Pancreas (tissue), 10 donors: ENCODE results near the gene NSG2. TPM values are rescaled to one million over a fixed set of nuclear protein-coding genes. Genes with fewer than 3 reads are reported as not detected.

Experiments used
- ATAC-seq, 4 donors: fragments of 200-7000 bp; cut with Tn5 transposase; one replicate each; pipeline versions ENCODE4 v1.8.0 to v1.9.1; 2020; ENCODE audit warnings: mild to moderate bottlenecking in 4 of 4, moderate library complexity in 4 of 4
- DNase-seq, 6 donors: peaks; one replicate each; pipeline ENCODE4 v3.0.0-alpha.2; 2020
- FAIRE-seq: peaks from 2 replicates; lab custom pipeline; 2012; peaks lifted over from hg19 to GRCh38; lab: Jason Lieb, UNC
- H3K27ac ChIP-seq, 4 donors: fragments of 200-600 bp; sonication (generic); 1 replicate in 3 of 4; 2 replicates in 1 of 4; pipeline versions ENCODE4 v1.5.0 to v1.8.0; 2020
- H3K27me3 ChIP-seq, 4 donors: fragments of 200-600 bp; one replicate each; pipeline ENCODE4 v1.8.0; 2021
- H3K36me3 ChIP-seq, 3 donors: fragments of 200-600 bp; sonication (generic) in 1 of 3; one replicate each; pipeline versions ENCODE4 v1.5.0 to v1.8.0; 2020 to 2021
- H3K4me1 ChIP-seq, 3 donors: fragments of 200-600 bp; one replicate each; pipeline ENCODE4 v1.8.0; 2021
- H3K4me3 ChIP-seq, 4 donors: fragments of 200-600 bp; sonication (generic) in 2 of 4; one replicate each; pipeline versions ENCODE4 v1.5.0 to v1.8.0; 2020 to 2021
- H3K9me3 ChIP-seq, 4 donors: fragments of 200-600 bp; one replicate each; pipeline ENCODE4 v1.8.0; 2021
- CTCF ChIP-seq, 4 donors: fragments of 200-600 bp; sonication (generic) in 3 of 4; IDR thresholded peaks; one replicate each; pipeline versions ENCODE4 v1.5.0 to v1.8.0; 2021; ENCODE audit warnings: antibody characterized with exemption in 4 of 4
- WGBS, 2 donors: extraction: QIAGEN DNeasy Blood & Tissue Kit; methylation state at CpG; one replicate each; pipeline ENCODE4 v1.1.7; 2013; 5-methylcytosine and 5-hydroxymethylcytosine counted together
- intact Hi-C, 3 donors: fragments of 100-400 bp; cut with DNase I; formaldehyde crosslinking; loops; one replicate each; pipeline versions ENCODE4 v1.11.1 to v1.14.2; 2022
- polyA plus RNA-seq, 2 donors: library from polyadenylated mRNA; stranded (reverse); fragments of 200-250 nt; gene quantifications; one replicate each; pipeline ENCODE4 v1.2.3, GENCODE V29; 2013
- total RNA-seq, 6 donors: library from RNA; stranded (reverse); fragmentation: NEBNext Ultra II Directional in 4 of 6; extraction: Animal tissue kit (Norgen Biotek cat#: 25700) in 4 of 6; gene quantifications; one replicate each; pipeline versions ENCODE4 v1.2.1 to v1.2.4, GENCODE V29; 2021 to 2023
- donor health status: healthy with polysubstance abuse.
- donor health status: DM: no; HTN: no; CAD: no; lungs with moderate emphysema.
- donor health status: DM: no; HTN: no; CAD: no.
- donor health status: control.
- donor health status: control.
- donor health status: Bipolar disorder and iron deficiency.
- donor health status: DM: yes; HTN: yes; CAD: no.
- donor health status: DM: no; HTN: no; CAD: no.
- donor health status: DM: no; HTN: no; CAD: no.
- donor health status: DM: yes; HTN: yes; CAD: no.

Gene NSG2
- total and polyA plus RNA-seq, 8 donors = 0.19 to 3.5 (median 0.45) TPM

GRCh38 chr5:174087783-174088182 lies 42.3 kb downstream of the NSG2 start:
- WGBS, 2 donors = 89 to 100% methylated on average over 1 of the region's 1 CpG
- no peaks in the 10 kb centered on the region for H3K36me3 ChIP-seq
- ATAC-seq (no peak), FAIRE-seq (no peak), DNase-seq (no peak)
- no peak overlapping the region for H3K4me3 ChIP-seq
- no peaks in the 10 kb centered on the region for H3K4me1 ChIP-seq
- intact Hi-C loops = no loop called here
- no peak overlapping the region for H3K27ac ChIP-seq
- no peaks in the 10 kb centered on the region for H3K9me3 ChIP-seq
- no peak for TF ChIP-seq CTCF (IDR thresholded peaks at IDR 0.05)
- no peaks in the 10 kb centered on the region for H3K27me3 ChIP-seq

DNA sequence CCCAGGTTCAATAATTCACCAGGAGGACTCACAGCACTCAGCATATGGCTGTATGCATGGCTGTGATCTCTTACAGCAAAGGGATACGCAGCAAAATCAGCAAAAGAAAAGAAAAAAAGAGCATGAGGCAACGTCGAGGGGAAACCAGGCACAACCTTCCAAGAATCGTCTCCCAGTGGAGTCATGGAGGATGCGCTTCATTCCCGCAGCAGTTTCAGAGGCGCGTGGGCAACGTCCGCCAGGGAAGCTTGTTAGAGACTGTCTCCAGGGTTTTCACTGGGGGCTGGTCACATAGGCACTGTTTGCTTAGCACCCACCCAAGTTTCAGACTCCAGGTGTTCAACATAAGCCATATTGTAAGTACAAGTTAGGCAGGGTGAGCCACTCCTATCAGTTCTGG lies 44.6 kb downstream of the NSG2 start:
- DNase-seq (no peak), FAIRE-seq (no peak), ATAC-seq (no peak)
- no peaks in the 10 kb centered on the region for H3K9me3 ChIP-seq
- intact Hi-C loops = no loop called here
- no peaks in the 10 kb centered on the region for H3K36me3 ChIP-seq
- no peak for TF ChIP-seq CTCF (IDR thresholded peaks at IDR 0.05)
- no peaks in the 10 kb centered on the region for H3K27me3 ChIP-seq
- 71 to 82% methylated on average over 10 of the region's 10 CpGs for WGBS, 2 donors
- H3K4me1 ChIP-seq = no peaks in the 10 kb centered on the region
- no peak overlapping the region for H3K27ac ChIP-seq
- no peak overlapping the region for H3K4me3 ChIP-seq

GRCh38 chr5:174093123-174093522 lies 47.6 kb downstream of the NSG2 start:
- DNase-seq (no peak), ATAC-seq (no peak), FAIRE-seq (no peak)
- Histone ChIP-seq H3K27ac (no peak overlapping the region), H3K4me3 (no peak overlapping the region), H3K36me3 (no peaks in the 10 kb centered on the region), H3K4me1 (no peaks in the 10 kb centered on the region), H3K9me3 (no peaks in the 10 kb centered on the region), H3K27me3 (no peaks in the 10 kb centered on the region)
- no peak for TF ChIP-seq CTCF (IDR thresholded peaks at IDR 0.05)
- intact Hi-C loops = no loop called here
- 83 to 87% methylated on average over 5 of the region's 5 CpGs for WGBS, 2 donors

GRCh38 chr5:174094857-174095606 lies 49.5 kb downstream of the NSG2 start:
- no peak for TF ChIP-seq CTCF (IDR thresholded peaks at IDR 0.05)
- Histone ChIP-seq H3K27me3 (no peaks in the 10 kb centered on the region), H3K4me3 (no peak overlapping the region), H3K27ac (no peak overlapping the region), H3K9me3 (no peaks in the 10 kb centered on the region), H3K4me1 (no peaks in the 10 kb centered on the region), H3K36me3 (no peaks in the 10 kb centered on the region)
- WGBS, 2 donors = 75 to 76% methylated on average over 10 of the region's 10 CpGs
- DNase-seq = no peak
- FAIRE-seq = no peak
- no peak for ATAC-seq
- intact Hi-C loops = no loop called here

DNA sequence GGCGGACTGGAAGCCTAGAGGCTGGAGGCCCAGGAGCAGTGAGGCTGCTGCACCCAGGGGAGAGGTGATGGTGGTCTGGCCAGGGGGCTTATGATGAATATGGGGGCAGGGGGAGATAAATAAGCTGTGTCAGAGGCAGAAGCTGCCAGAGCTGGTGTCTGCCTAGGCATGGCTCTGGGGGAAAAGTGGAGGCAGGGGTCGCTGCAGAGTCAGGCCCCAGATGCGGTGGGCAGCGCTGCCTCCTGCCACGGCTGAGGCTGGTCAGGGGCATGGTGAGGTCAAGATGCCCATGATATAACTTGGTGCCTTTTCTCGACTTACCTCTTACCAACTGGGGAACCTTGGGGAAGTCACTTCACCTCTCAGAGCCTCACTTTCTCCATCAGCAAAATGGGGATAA lies 51.1 kb downstream of the NSG2 start:
- H3K4me3 ChIP-seq = no peak overlapping the region
- H3K9me3 ChIP-seq = no peaks in the 10 kb centered on the region
- ATAC-seq (no peak), FAIRE-seq (no peak), DNase-seq (no peak)
- 78 to 87% methylated on average over 6 of the region's 6 CpGs for WGBS, 2 donors
- intact Hi-C loops = no loop called here
- H3K36me3 ChIP-seq = no peaks in the 10 kb centered on the region
- H3K27me3 ChIP-seq = no peaks in the 10 kb centered on the region
- no peaks in the 10 kb centered on the region for H3K4me1 ChIP-seq
- no peak for TF ChIP-seq CTCF (IDR thresholded peaks at IDR 0.05)
- no peak overlapping the region for H3K27ac ChIP-seq
